Right lobe of liver (tissue), 6 donors: ENCODE data around the gene ZNF844. TPM values are rescaled to one million over a fixed set of nuclear protein-coding genes. Genes with fewer than 3 reads are reported as not detected.

Experiments used
- ATAC-seq, 4 donors: fragments of 200-7000 bp; cut with Tn5 transposase; one replicate each; pipeline ENCODE4 v1.9.1; 2020; ENCODE audit warnings: mild to moderate bottlenecking in 4 of 4, moderate library complexity in 4 of 4
- DNase-seq, 3 donors: peaks; one replicate each; pipeline ENCODE4 v3.0.0-alpha.2; 2020
- H3K27ac ChIP-seq, 3 donors: fragments of 200-600 bp; one replicate each; pipeline ENCODE4 v1.8.0; 2022
- H3K27me3 ChIP-seq, 2 donors: fragments of 200-600 bp; one replicate each; pipeline ENCODE4 v1.8.0; 2022
- H3K36me3 ChIP-seq, 4 donors: fragments of 200-600 bp; sonication (generic) in 1 of 4; one replicate each; pipeline versions ENCODE4 v1.5.1 to v1.8.0; 2017 to 2022; ENCODE audit warnings: control low read depth in 1 of 4
- H3K4me1 ChIP-seq, 4 donors: fragments of 200-600 bp; sonication (generic) in 1 of 4; one replicate each; pipeline versions ENCODE4 v1.5.1 to v1.8.0; 2017 to 2022; ENCODE audit warnings: control low read depth in 1 of 4
- H3K4me3 ChIP-seq, 3 donors: fragments of 200-600 bp; one replicate each; pipeline ENCODE4 v1.8.0; 2022
- H3K9me3 ChIP-seq, 4 donors: fragments of 200-600 bp; sonication (generic) in 1 of 4; one replicate each; pipeline versions ENCODE4 v1.5.1 to v1.8.0; 2017 to 2022; ENCODE audit warnings: control low read depth in 1 of 4
- POLR2A ChIP-seq: fragments of 450-650 bp; IDR thresholded peaks from one replicate; pipeline ENCODE4 v1.6.1; 2017; ENCODE audit warnings: antibody characterized with exemption, mild to moderate bottlenecking
- WGBS: methylation state at CpG from one replicate; pipeline ENCODE4 v1.1.6; 2018; ENCODE audit warnings: low coverage, low lambda C conversion rate; ENCODE audit not compliant: insufficient coverage; ENCODE audit errors: missing lambda C conversion rate; 5-methylcytosine and 5-hydroxymethylcytosine counted together
- intact Hi-C, 2 donors: fragments of 100-400 bp; cut with DNase I; formaldehyde crosslinking; loops; one replicate each; pipeline versions ENCODE4 v1.11.2 to v1.14.1; 2022
- long read RNA-seq: library from polyadenylated mRNA; unstranded; transcript quantifications from one replicate; pipeline ENCODE4 v2.0.0, GENCODE V29; 2019
- total RNA-seq, 6 experiments: library from RNA; depleted of rRNA in 2 of 6; stranded (reverse); fragments of >200 nt in 2 of 6; fragmentation: NEBNext Ultra II Directional in 3 of 6; extraction: Animal tissue kit (Norgen Biotek cat#: 25700) in 3 of 6; gene quantifications; one replicate each; pipeline versions ENCODE4 v1.1.0 to v1.2.4, GENCODE V29; 2016 to 2023
- TF ChIP-seq, protein P1 (sequence below), 4 donors: fragments of 200-600 bp in 3 of 4; fragments of 450-650 bp in 1 of 4; IDR thresholded peaks; one replicate each; pipeline versions ENCODE4 v1.5.1 to v1.8.0; 2016 to 2022; ENCODE audit warnings: antibody characterized with exemption in 4 of 4, mild to moderate bottlenecking in 2 of 4
- donor health status: DM: no; HTN: yes; CAD: no.
- donor health status: DM: no; HTN: no; CAD: no.
- donor health status: DM: no; HTN: no; CAD: no.
- donor health status: DM: no; HTN: yes; CAD: no.
- donor health status: DM: no; HTN: yes; CAD: no.

Gene ZNF844
- 1 to 10 TPM; 2.2 to 8.6 (median 3.1) TPM for total RNA-seq
- long read RNA-seq, partial matches to known transcripts = 0 of 1 reads
- long read RNA-seq, other reads (novel, unspliced or antisense) = 1 of 1 reads

DNA sequence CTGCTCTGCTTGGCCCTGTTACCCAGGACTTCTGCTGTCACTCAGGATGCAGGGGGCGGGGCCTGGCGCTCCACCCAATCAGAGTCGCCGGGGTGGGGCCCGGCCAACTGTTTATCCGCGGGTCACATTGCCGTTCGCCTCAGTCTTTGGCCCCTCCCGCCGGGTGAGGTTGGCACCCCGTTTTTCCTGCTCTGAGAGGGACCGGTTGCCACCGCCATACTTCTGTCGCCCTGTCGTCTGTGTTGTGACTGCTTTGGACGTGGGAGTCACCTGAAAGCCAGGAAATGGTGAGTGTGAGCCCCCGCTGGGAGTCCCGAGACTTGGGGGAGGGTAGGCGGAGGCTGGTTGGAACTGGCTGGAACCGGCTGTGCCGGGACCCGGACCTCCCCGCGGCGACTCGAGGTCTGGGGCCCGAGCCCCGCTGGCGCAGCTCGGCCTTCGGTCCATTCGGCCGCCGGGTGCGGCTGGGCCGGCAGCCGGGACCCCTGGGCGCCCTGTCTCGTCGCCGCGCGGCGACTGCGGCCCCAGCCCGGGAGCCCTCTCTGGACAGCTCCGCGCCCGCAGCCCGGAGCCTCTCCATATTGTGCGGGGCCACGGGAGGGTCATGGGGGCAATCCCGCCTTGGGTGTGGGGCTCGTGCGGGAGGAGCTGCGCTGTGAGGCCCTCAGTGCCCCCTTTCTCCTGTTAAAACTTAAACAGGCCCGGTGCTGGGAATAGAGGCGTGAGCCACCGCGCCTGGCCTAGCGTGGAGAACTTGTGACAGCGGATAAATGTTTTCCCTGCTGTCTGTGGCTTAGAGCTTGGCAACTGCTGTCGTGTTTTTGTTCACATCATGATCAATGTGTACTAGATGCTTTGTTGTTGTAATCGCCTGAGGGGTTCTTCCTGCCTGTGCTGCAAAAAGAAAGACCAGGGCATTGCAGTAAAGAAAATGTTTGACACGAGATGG, at the start of gene ZNF844:
Gene ZNF844, plus strand, starts transcription at position 142 of the 949 bp plus-strand sequence. Its CDS starts 143 bp downstream, at position 285.
- peaks cover 0 to 3% (median 0%) of the 10 kb centered on the region in 4 donors for H3K9me3 ChIP-seq
- peak; percentile 97 to 98 (median 98) for ATAC-seq
- H3K4me1 ChIP-seq = peaks cover 0 to 12% (median 2%) of the 10 kb centered on the region in 4 donors
- peak within 1 kb of the TSS; percentile 62 to 72 (median 68) for H3K4me3 ChIP-seq
- H3K27me3 ChIP-seq = no peaks in the 10 kb centered on the region
- intact Hi-C loops = loop anchor here in 1 of 2 donors (5.0 kb wide), 1 partner anchor 72 kb away; no protein-coding TSS in a partner anchor
- 1% methylated on average over 32 of the region's 66 CpGs for WGBS
- DNase-seq = peak; percentile 96 to 98 (median 97)
- peaks cover 0 to 4% (median 0%) of the 10 kb centered on the region in 4 donors for H3K36me3 ChIP-seq
- TF ChIP-seq POLR2A = peak; percentile 96
- TF ChIP-seq, protein P1, sequence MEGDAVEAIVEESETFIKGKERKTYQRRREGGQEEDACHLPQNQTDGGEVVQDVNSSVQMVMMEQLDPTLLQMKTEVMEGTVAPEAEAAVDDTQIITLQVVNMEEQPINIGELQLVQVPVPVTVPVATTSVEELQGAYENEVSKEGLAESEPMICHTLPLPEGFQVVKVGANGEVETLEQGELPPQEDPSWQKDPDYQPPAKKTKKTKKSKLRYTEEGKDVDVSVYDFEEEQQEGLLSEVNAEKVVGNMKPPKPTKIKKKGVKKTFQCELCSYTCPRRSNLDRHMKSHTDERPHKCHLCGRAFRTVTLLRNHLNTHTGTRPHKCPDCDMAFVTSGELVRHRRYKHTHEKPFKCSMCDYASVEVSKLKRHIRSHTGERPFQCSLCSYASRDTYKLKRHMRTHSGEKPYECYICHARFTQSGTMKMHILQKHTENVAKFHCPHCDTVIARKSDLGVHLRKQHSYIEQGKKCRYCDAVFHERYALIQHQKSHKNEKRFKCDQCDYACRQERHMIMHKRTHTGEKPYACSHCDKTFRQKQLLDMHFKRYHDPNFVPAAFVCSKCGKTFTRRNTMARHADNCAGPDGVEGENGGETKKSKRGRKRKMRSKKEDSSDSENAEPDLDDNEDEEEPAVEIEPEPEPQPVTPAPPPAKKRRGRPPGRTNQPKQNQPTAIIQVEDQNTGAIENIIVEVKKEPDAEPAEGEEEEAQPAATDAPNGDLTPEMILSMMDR (IDR thresholded peaks at IDR 0.05) = no peak
- H3K27ac ChIP-seq = peak within 1 kb of the TSS; percentile 77 to 96 (median 91)

DNA sequence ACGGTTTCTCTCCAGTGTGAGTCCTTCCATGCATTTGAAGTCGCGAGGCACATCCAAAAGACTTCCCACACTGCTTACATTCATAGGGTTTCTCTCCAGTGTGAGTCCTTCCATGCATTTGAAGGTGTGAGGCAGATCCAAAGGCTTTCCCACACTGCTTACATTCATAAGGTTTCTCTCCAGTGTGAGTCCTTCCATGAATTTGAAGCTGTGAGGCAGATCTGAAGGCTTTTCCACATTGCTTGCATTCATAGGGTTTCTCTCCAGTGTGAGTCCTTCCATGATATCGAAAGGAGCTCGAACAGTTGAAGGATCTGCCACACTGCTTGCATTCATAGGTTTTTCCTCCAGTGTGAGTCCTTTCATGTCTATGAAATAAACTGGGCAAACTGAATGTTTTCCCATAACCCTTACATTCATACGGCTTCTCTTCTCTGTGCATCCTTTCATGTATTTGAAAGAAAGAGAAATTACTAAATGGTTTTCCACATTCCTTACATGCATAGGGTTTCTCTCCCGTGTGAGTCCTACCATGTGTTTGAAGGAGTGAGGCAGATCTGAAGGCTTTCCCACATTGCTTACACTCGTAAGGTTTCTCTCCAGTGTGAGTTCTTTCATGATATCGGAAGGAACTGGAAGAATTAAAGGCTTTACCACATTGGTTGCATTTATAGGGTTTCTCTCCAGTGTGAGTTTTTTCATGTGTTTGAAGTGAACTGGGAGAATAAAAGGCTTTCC, 49.3 kb upstream of the ZNF844 start:
- Histone ChIP-seq H3K36me3 (peaks cover 0 to 38% (median 18%) of the 10 kb centered on the region in 4 donors), H3K27ac (no peak overlapping the region), H3K27me3 (no peaks in the 10 kb centered on the region), H3K4me3 (no peak overlapping the region), H3K9me3 (peaks cover 0 to 59% (median 26%) of the 10 kb centered on the region in 4 donors), H3K4me1 (no peaks in the 10 kb centered on the region)
- no peak for ATAC-seq
- TF ChIP-seq, protein P1 (IDR thresholded peaks at IDR 0.05) = no peak
- no peak for TF ChIP-seq POLR2A
- 92% methylated on average over 8 of the region's 9 CpGs for WGBS
- no peak for DNase-seq
- intact Hi-C loops = no loop called here

DNA sequence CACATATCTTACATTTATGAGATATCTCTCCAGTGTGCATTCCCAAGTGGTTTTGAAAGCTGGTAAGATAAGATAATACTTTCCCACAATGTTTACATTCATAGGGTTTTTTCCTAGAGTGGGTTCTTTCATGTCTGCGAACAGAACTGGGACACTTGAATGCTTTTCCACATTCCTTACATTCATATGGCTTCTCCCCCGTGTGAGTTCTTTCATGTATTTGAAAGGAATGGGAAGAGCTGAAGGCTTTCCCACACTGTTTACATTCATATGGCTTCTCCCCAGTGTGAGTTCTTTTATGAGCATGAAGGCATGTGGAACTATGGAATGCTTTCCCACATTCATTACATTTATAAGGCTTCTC, 48.8 kb upstream of the ZNF844 start:
- Histone ChIP-seq H3K9me3 (peaks cover 0 to 59% (median 26%) of the 10 kb centered on the region in 4 donors), H3K27me3 (no peaks in the 10 kb centered on the region), H3K4me3 (no peak overlapping the region), H3K27ac (no peak overlapping the region), H3K36me3 (peaks cover 0 to 38% (median 18%) of the 10 kb centered on the region in 4 donors), H3K4me1 (no peaks in the 10 kb centered on the region)
- DNase-seq = no peak
- intact Hi-C loops = no loop called here
- whole genome bisulfite sequencing = 100% methylated on average over 2 of the region's 2 CpGs
- no peak for TF ChIP-seq POLR2A
- TF ChIP-seq, protein P1 (IDR thresholded peaks at IDR 0.05) = no peak
- ATAC-seq = no peak

DNA sequence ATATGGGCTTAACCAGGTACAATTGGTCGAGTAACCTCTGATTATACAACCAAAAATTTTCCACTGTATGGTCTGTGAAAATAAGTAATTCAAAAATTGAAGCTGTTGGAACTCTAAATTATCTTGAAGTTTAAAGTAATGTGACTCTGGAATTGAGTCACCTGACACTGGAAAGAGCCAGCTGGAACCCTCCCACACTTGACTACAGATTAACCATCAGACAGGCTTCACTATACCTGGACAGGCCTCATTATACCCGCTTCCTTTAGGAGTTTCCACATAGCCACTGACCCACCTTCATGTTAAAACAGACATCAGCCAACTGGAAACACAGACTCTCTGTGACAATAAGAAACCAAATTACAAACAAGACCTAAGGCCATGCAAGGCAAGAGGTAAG, 30.3 kb upstream of the ZNF844 start:
- Histone ChIP-seq H3K27ac (no peak overlapping the region), H3K36me3 (no peaks in the 10 kb centered on the region), H3K27me3 (no peaks in the 10 kb centered on the region), H3K4me1 (peaks cover 0 to 12% (median 0%) of the 10 kb centered on the region in 4 donors), H3K4me3 (peak overlapping the region in 2 of 3 donors; percentile 68 to 93), H3K9me3 (no peaks in the 10 kb centered on the region)
- intact Hi-C loops = no loop called here
- ATAC-seq (peak in 1 of 4 donors; percentile 12), DNase-seq (no peak)
- no peak for TF ChIP-seq POLR2A
- TF ChIP-seq, protein P1 (IDR thresholded peaks at IDR 0.05) = no peak
- 55% methylated on average over 2 of the region's 2 CpGs for WGBS
